GM18499 (cell line): ENCODE measurements around the gene KCNK3.
"Not testable (repeated sequence)": the region's sequence is repeated elsewhere in the genome, so short reads cannot be mapped to it uniquely, and the experiment has no call there.

Experiments used
- ATAC-seq: cut with Tn5 transposase; IDR thresholded peaks from one replicate; pipeline ENCODE4 v1.9.1; 2021; ENCODE audit warnings: moderate number of reproducible peaks; ENCODE audit not compliant: insufficient read depth, unreplicated experiment

KCNK3 gene

GRCh38 chr2:26660363-26660962, 32.1 kb upstream of the KCNK3 start:
- ATAC-seq: no peak

- ATAC-seq: not testable (repeated sequence)
Observed at GRCh38 chr2:26665296-26665695, 27.2 kb upstream of the KCNK3 start.

- ATAC-seq: no peak
Observed at GRCh38 chr2:26666671-26667070, 25.9 kb upstream of the KCNK3 start.

DNA sequence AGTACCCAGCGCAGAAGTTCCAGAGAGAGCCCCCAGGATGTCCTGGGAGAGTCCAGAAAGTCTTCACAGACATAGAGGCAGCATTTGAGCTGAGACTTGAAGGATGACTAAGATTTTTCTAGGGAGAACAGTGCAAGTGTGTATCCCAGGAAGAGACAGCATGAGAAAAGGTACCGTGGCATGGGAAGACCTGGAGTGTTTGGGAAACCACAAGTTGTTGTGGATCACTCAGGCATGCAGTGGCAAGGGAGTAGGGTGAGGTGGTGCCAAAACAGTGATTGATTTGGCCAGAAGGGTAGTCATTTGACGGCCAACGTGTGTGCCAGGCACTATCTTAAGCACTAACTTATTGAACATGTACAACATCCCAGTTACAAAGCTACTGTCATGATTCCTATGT, 24.5 kb upstream of the KCNK3 start:
- no peak for ATAC-seq

DNA sequence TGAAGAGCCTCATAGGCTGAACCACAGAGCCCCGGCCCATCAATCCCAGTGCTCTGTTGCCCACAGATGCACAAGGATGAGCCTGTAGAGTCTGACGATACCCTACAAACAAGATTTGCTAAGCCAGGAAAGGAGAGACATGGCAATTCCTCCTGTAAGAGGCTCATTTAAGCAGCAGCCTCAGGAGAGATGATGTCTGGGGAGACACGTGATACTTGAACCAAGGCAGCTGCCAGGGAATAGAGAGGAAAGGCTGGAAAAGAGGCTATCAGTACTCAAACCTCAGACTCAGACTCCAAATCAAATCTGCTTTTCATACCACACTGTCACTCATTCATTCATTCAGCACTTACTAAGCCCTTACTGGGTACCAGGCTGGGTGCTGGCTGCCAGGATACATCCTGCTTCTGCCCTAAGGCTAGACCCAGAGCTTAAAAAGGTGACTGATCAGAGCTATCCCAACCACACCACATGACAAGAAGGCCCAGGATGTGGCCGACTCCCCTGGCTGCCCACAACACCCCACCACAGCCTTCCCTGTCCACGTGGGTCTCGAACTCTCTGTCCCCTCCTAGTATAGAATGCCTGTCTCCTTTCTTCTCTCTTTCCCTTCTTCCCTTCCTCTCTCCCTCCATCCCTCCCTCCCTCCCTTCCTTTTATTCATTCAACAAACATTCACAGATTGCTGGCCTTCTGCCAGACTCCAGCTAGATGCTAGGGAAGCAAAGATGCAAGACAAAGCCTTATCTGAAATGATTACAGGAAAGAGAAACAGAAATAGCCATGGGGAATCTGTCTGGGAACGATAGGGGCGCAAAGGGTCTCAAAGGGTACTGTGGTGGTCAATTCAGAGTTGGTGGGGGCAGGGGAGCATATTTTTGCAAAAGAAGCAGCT, 23.4 kb upstream of the KCNK3 start:
- no peak for ATAC-seq

DNA sequence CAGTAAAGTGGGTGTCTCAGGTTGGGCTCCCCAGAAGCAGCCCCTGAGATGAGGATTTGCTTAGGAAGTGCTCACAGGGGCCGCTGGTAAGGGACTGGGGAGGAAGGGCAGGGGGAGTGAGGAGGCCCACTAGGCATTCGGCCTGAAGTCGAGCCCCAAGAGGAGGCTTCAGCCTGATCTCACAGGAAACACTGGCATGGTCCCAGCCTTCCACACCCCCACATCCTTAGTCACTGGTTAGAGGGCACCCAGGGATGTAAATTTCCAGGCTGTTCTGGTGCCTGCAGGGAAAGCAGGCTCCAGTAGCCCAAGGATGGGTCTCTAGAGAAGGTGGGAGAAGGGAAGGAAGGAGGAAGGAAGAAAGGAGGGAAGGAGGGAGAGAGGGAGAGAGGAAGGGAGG, 22.4 kb upstream of the KCNK3 start:
- ATAC-seq: no peak

DNA sequence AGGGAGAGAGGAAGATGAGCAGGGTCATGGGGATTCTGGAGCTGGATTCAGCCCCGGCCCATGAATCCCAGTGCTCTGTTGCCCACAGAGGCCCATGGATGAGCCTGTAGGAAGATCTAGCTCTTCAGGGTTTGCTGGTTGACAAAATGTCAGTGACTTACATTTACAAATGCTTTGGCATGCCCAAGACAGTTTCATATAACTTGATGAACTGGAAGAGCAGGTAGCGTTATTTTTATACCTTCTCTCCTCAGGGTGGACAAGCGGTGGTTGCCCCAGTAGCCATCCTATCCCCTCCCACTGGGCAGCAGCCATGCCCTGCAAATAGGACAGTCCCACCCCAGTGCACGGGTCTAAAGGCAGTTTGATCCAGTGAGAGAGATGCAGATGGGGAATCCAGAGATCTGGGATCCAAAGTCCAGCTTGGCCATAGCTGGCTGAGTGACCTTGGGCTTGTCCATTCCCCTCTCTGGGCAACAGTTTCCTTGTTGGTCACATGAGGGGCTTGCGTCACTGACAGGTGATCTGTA, 21.5 kb upstream of the KCNK3 start:
- no peak for ATAC-seq

GRCh38 chr2:26671691-26672090, 20.8 kb upstream of the KCNK3 start:
- ATAC-seq: no peak

- no peak for ATAC-seq
Observed at GRCh38 chr2:26672112-26672817, 20.3 kb upstream of the KCNK3 start.

DNA sequence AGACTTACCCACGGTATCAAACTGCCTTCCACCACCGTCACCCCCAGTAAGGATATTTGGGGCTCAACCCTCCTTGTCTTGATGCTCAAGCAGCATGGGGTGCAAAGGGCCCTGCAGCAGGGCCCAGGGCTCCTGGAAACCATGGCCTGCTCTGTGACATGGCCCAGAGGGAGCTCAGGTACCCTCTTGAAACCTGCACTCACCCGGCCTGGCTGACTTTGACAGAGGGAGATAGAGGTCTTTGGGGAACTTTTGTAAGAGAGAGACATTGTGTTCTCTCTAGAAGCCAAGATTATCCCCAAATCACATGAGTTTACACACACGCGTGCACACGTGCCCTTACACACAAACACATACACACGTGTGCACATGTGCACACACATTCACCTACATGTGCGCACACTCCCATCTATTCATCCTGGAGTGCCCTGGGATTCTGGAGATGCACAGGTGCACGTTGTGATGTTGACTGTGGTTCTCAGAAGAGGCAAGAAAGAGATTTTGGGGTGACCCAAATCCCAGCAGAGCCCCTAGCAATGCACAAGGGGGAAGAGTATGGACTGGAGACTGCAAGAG, 19.6 kb upstream of the KCNK3 start:
- ATAC-seq: no peak

- ATAC-seq: no peak
Observed at GRCh38 chr2:26674002-26674751, 18.3 kb upstream of the KCNK3 start.

DNA sequence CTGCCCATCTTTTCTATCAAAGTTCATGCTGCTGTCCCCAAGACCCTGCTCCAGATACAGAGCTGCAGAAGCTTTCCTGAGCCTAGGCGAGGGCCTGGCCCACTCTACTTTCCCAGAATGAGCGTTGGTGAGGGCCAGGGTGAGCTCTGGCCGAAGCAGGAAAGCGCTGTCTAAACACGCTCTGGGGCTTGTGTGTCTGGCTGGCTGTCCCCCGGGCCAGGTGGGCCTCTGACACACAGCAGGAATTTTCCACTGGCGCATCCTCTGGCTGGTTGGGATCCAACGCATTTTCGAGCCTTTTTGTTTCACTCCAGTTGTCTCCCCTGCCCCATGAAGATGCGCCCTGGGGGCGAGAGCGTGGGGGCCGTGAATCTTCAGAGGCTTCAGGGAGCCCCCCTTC, 17.8 kb upstream of the KCNK3 start:
- no peak for ATAC-seq

GRCh38 chr2:26675651-26676255, 16.8 kb upstream of the KCNK3 start:
- no peak for ATAC-seq

GRCh38 chr2:26678035-26678434, 14.5 kb upstream of the KCNK3 start:
- no peak for ATAC-seq

GRCh38 chr2:26679867-26680266, 12.7 kb upstream of the KCNK3 start:
- no peak for ATAC-seq

DNA sequence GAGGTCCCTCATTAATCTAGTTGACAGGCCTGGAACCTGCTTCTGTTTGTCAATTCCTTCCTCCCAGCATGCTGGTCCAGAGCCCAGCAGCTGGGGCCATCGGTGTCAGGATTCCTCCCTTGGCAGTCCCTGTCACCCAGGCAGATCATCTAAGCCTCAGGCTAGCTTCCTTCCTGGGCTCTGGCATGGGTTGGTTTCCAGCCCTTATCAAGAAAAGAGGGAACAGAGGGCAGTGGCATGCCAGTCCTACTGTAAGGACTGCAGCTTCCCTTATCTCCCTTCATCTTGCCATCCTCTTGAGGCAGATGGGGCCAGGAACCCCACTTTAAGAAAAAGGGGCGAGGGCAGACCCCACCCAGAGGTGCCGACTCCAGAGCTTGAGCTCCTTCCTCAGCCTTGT, 10.9 kb upstream of the KCNK3 start:
- ATAC-seq: no peak

GRCh38 chr2:26682155-26682554, 10.4 kb upstream of the KCNK3 start:
- no peak for ATAC-seq

GRCh38 chr2:26683583-26683982, 8.9 kb upstream of the KCNK3 start:
- no peak for ATAC-seq

DNA sequence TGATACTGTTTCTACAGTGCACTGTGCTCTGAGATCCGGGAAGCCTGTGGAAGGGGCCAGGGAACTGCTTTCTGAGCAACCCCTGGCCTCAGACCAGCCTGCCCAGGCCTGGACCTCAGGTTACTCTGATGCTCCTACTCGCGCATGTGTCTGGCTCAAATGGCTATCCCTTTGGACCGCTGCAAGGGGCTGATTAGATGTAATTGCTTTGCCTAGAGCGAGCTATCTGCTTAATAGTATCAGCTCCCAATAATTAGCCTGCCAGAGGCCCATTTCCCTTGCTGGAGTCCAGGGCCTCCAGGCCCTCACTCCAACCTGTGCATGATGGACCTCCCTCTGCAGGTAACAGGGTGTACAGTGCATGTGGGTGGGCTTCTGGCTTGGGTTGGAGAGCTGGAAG, 7.2 kb upstream of the KCNK3 start:
- no peak for ATAC-seq
